Testis (tissue), 3 donors: ENCODE data around the gene DPEP2. TPM values are rescaled to one million over a fixed set of nuclear protein-coding genes. Genes with fewer than 3 reads are reported as not detected.

Source experiments
- DNase-seq: peaks from one replicate; pipeline ENCODE4 v3.0.0-alpha.2; 2019
- H3K27ac ChIP-seq, 2 donors: fragments of 200-600 bp; sonication (generic); one replicate each; pipeline ENCODE4 v1.5.1; 2019
- H3K27me3 ChIP-seq: fragments of 200-600 bp; sonication (generic); one replicate; pipeline ENCODE4 v1.5.1; 2019
- H3K36me3 ChIP-seq: fragments of 200-600 bp; sonication (generic); one replicate; pipeline ENCODE4 v1.5.1; 2017; ENCODE audit warnings: low read depth; ENCODE audit errors: missing control alignments
- H3K4me1 ChIP-seq: fragments of 200-600 bp; sonication (generic); one replicate; pipeline ENCODE4 v1.5.1; 2019
- H3K4me3 ChIP-seq, 2 donors: fragments of 200-600 bp; sonication (generic); one replicate each; pipeline ENCODE4 v1.5.1; 2017 to 2019
- H3K9me3 ChIP-seq: fragments of 200-600 bp; sonication (generic); one replicate; pipeline ENCODE4 v1.5.1; 2017
- POLR2A ChIP-seq: fragments of 450-650 bp; IDR thresholded peaks from one replicate; pipeline ENCODE4 v1.6.1; 2017; ENCODE audit warnings: antibody characterized with exemption, mild to moderate bottlenecking, moderate library complexity
- WGBS, 2 donors: methylation state at CpG; one replicate each; pipeline ENCODE4 v1.1.5; 2018; 5-methylcytosine and 5-hydroxymethylcytosine counted together
- intact Hi-C: fragments of 100-400 bp; cut with DNase I; formaldehyde crosslinking; loops from one replicate; pipeline ENCODE4 v1.15.1; 2023; ENCODE audit warnings: low total_unique reads
- polyA plus RNA-seq: library from polyadenylated mRNA; stranded (reverse); fragments of 350-450 nt; fragmentation: Illumina TruSeq; extraction: RNeasy Lipid Tissue Mini Kit (QIAGEN cat#74804); gene quantifications from one replicate; pipeline ENCODE4 v1.2.3, GENCODE V29; 2014; ENCODE audit warnings: low read depth, low replicate concordance; ENCODE audit not compliant: insufficient read depth
- total RNA-seq, 2 donors: library from RNA; depleted of rRNA; stranded (reverse); fragments of >200 nt; gene quantifications; one replicate each; pipeline ENCODE4 v1.2.3, GENCODE V29; 2016
- TF ChIP-seq, protein P1 (sequence below), 3 experiments: fragments of 450-650 bp in 2 of 3; fragments of 200-600 bp in 1 of 3; sonication (generic) in 1 of 3; IDR thresholded peaks; one replicate each; pipeline ENCODE4 v1.5.1; 2016 to 2019; ENCODE audit warnings: antibody characterized with exemption in 3 of 3, mild to moderate bottlenecking in 2 of 3, moderate library complexity in 1 of 3

Gene DPEP2
- total and polyA plus RNA-seq, 3 donors from 2014 or later = 2.7 to 5.9 (median 3.0) TPM

DNA sequence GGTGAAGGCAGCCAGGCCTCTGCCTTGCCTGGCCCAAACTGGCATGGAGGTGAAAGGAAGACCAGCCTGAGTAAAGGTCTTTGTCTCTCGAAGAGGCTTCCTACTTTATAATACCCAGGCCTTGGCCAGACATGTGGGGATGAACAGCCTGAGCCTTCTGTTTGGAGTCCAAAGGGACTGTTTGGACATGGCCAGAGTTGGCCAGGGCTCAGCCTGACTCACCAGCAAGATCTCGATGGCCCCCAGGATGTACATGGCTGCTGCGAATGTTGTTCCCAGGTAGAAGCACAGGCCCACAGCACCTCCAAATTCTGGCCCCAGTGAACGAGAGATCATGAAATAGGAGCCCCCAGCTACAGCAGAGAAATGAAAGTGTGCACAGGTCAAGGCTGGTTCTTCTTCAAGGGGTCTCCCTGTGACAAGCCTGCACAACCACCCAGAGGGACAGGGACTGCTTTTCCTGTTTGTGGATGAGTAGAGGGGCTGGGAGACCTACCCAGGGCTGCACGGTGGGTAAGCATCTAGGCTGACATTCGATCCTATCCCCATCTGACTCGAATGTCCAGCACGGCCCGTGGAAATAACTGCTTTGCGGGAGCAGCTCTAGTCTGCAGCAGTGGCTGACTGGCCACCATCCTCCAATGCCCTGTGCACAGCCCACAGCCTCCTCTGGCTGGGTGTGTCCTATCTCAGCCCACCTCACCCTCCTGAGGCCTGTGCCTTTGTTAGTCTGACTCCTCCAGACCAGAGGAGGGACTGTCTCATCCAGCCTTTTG, 44.7 kb downstream of the DPEP2 start:
- no peak overlapping the region for H3K4me3 ChIP-seq
- WGBS, 2 donors = 82 to 83% methylated on average over 8 to 10 of the region's 10 CpGs
- intact Hi-C loops = no loop called here
- no peak overlapping the region for H3K27ac ChIP-seq
- H3K36me3 ChIP-seq = no peaks in the 10 kb centered on the region
- TF ChIP-seq, protein P1, sequence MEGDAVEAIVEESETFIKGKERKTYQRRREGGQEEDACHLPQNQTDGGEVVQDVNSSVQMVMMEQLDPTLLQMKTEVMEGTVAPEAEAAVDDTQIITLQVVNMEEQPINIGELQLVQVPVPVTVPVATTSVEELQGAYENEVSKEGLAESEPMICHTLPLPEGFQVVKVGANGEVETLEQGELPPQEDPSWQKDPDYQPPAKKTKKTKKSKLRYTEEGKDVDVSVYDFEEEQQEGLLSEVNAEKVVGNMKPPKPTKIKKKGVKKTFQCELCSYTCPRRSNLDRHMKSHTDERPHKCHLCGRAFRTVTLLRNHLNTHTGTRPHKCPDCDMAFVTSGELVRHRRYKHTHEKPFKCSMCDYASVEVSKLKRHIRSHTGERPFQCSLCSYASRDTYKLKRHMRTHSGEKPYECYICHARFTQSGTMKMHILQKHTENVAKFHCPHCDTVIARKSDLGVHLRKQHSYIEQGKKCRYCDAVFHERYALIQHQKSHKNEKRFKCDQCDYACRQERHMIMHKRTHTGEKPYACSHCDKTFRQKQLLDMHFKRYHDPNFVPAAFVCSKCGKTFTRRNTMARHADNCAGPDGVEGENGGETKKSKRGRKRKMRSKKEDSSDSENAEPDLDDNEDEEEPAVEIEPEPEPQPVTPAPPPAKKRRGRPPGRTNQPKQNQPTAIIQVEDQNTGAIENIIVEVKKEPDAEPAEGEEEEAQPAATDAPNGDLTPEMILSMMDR (IDR thresholded peaks at IDR 0.05) = no peak
- TF ChIP-seq POLR2A = no peak
- peaks cover 19% of the 10 kb centered on the region for H3K4me1 ChIP-seq
- no peaks in the 10 kb centered on the region for H3K27me3 ChIP-seq
- no peak for DNase-seq
- no peaks in the 10 kb centered on the region for H3K9me3 ChIP-seq

DNA sequence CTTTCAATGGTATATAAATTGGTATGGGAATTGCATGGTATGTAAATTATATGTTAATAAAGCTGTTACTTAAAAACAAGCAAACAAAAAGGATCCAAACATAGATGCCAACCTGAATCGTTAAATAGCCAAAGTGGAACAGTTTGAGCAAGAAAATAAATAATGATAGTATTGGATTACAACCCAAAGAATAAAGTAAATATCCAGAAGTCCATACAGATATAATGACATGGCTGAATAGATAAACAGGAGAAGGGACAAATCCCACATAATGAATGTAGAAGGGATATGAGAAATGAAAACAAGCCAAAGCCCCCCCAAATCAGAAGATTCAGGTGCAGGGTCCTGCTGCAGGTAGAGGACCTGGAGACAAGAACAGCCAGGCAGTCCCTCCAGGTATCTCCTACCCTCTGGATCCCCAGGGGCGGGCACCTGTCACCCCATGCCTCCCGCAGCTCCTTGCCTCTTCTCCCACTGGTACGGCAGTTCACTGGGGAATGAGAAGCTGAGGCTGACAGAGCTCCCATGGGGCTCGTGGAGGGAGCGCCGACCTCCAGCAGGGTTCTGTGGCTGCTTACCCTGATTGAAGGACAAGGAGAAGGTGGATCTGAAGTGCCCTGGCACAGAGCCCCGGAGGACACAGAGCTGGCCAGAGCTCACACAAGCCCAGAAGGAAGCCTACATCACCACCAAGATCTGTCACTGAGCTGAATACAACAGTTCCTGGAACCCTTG, 45.5 kb downstream of the DPEP2 start:
- H3K9me3 ChIP-seq = no peaks in the 10 kb centered on the region
- DNase-seq = no peak
- no peak overlapping the region for H3K27ac ChIP-seq
- 76 to 97% methylated on average over 3 to 8 of the region's 8 CpGs for WGBS, 2 donors
- no peaks in the 10 kb centered on the region for H3K36me3 ChIP-seq
- TF ChIP-seq, protein P1 (IDR thresholded peaks at IDR 0.05) = no peak
- TF ChIP-seq POLR2A = no peak
- intact Hi-C loops = no loop called here
- H3K27me3 ChIP-seq = no peaks in the 10 kb centered on the region
- H3K4me3 ChIP-seq = no peak overlapping the region
- H3K4me1 ChIP-seq = peaks cover 12% of the 10 kb centered on the region

DNA sequence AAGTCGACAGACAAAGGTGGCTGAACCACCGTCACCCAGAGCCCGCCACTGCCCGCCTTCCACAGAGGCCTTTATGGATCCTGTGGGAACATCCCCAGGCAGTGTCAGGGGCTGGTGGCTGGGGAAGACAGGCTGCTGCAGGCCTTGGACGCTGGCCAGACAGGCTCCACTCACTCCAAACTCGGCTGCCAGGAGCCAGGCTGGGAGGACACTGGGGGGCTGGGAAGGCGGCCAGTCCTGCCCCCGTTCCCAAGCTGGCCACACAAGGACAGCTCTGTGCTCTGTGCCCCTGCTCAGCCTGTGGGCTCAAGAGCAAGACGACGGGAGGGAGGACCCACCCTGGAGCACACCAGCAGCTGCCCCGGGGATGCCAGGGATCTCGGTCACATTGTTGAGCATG, 47.8 kb downstream of the DPEP2 start:
- intact Hi-C loops = no loop called here
- no peaks in the 10 kb centered on the region for H3K36me3 ChIP-seq

DNA sequence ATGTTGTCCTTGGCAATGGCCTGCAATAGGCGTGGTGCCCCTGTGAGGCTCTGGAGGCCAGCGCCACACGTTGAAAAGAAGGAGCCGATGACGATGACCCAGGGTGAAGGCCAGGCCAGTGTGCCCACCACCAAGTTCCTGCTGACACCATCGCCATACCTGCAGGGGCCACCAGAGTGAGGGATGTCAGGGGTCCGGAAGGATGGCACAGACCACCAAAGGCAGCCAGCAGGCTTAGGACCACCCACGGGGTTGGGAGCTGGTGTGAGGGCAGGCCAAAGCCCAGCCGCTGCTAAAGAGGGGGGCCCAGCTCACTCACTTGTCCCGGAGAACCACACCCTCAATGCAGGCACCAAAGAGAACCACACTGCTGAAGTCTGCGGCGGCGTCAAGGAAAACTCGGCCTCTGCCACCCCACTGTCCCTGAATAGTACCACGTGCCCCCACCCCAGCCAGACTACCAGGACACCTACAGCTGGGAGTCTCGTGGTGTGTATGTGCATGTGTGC, 48.9 kb downstream of the DPEP2 start:
- DNase-seq = no peak
- no peak overlapping the region for H3K27ac ChIP-seq
- 86% methylated on average over 16 of the region's 16 CpGs; no CpG with 5 or more reads in 1 of the 2 donors for WGBS, 2 donors
- H3K9me3 ChIP-seq = no peaks in the 10 kb centered on the region
- TF ChIP-seq, protein P1 (IDR thresholded peaks at IDR 0.05) = no peak
- no peak for TF ChIP-seq POLR2A
- peaks cover 9% of the 10 kb centered on the region for H3K4me1 ChIP-seq
- H3K27me3 ChIP-seq = no peaks in the 10 kb centered on the region
- no peak overlapping the region for H3K4me3 ChIP-seq
- no peaks in the 10 kb centered on the region for H3K36me3 ChIP-seq
- intact Hi-C loops = no loop called here

More for the DNA sequence above, 47.8 kb downstream of the DPEP2 start:
- 33 to 54% methylated on average over 7 to 8 of the region's 12 CpGs for WGBS, 2 donors
- H3K4me1 ChIP-seq = peaks cover 9% of the 10 kb centered on the region
- H3K27ac ChIP-seq = no peak overlapping the region
- no peaks in the 10 kb centered on the region for H3K9me3 ChIP-seq
- peak; percentile 70 for DNase-seq
- no peak for TF ChIP-seq POLR2A
- TF ChIP-seq, protein P1 (IDR thresholded peaks at IDR 0.05) = no peak
- H3K27me3 ChIP-seq = no peaks in the 10 kb centered on the region
- H3K4me3 ChIP-seq = no peak overlapping the region
